Left renal pelvis (tissue), 4 donors: ENCODE results near the gene EFHD2. TPM values are rescaled to one million over a fixed set of nuclear protein-coding genes. Genes with fewer than 3 reads are reported as not detected.
"Not testable (repeated sequence)": the region's sequence is repeated elsewhere in the genome, so short reads cannot be mapped to it uniquely, and the experiment has no call there.

Experiments used
- DNase-seq, 4 donors: peaks; one replicate each; pipeline ENCODE4 v3.0.0-alpha.2; 2013; ENCODE audit warnings: low read depth in 4 of 4, low spot score in 3 of 4
- polyA plus RNA-seq, 4 donors: library from polyadenylated mRNA; unstranded; fragments of 120-200 nt; gene quantifications; one replicate each; pipeline ENCODE4 v1.2.1, GENCODE V29; 2013; ENCODE audit not compliant: insufficient read length in 4 of 4

Gene EFHD2
- polyA plus RNA-seq, 4 donors: 11.5 to 17.1 (median 14.7) TPM

DNA sequence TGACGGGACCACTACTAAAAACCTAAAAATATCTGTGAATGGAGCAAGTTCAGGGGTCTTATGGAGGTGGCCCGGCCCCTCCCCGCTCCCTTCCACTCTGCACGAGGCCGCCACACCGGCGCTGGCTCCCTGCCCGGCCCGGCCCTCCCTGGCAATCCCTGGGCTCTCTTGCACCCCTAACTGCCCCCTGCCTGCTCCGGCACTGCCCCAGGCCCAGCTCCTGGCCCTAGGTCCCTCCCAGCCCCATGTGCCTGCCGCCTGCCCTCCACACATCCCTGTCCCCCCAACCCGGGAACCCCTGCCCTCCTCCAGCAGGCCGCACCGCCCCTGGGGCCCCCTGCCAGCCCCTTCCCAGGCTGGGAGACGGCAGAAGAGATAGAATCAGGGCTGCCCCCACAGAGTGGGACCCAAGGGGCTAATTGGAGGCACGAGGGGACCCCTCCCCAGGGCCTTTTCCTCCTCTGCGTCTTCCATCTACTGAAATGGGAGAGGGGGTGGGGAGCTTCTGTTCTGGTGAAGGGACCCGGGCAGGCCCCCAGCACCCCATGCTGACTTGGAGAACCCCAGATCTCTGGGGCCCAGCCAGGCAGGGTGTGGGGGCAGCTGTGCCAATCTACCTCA, 19.2 kb downstream of the EFHD2 start:
- DNase-seq: no peak

DNA sequence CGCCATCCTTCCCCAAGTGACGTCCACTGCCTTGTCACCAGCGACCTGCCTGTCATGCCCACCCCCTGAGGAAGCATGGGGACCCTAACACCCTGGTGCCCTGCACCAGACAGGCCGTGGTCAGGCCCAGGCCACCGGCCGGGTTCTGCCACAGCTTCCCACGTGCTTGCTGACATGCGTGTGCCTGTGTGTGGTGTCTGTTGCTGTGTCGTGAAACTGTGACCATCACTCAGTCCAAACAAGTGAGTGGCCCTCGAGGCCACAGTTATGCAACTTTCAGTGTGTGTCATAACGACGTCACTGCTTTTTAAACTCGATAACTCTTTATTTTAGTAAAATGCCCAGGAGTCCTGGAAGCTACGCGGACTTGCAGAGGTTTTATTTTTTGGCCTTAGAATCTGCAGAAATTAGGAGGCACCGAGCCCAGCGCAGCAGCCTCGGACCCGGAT, 20.0 kb downstream of the EFHD2 start:
- DNase-seq: no peak

GRCh38 chr1:15430787-15431570, 21.3 kb downstream of the EFHD2 start:
- DNase-seq: no peak

- no peak for DNase-seq
Measured at GRCh38 chr1:15431571-15431948, 21.9 kb downstream of the EFHD2 start.

GRCh38 chr1:15432324-15432723, 22.6 kb downstream of the EFHD2 start:
- no peak for DNase-seq

DNA sequence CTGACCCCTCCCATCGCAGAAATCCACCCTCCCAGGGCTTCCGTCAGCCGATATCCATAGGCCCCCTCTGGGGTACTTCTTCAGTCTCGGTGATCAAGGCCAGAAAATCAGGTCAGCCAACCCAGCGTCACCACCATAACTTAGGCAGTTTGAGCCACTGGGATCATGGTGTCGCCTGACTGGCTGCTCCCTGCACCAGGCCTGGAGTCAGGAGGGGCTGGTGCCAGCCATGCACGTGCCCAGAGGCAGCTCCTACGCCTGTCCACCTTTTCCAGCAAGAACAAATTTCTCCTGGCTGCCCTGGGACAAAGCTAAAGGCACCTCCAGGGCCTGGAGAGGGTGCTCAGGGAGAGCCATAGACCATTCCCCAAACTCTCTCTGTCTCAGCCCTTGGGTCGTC, 23.8 kb downstream of the EFHD2 start:
- DNase-seq: no peak

DNA sequence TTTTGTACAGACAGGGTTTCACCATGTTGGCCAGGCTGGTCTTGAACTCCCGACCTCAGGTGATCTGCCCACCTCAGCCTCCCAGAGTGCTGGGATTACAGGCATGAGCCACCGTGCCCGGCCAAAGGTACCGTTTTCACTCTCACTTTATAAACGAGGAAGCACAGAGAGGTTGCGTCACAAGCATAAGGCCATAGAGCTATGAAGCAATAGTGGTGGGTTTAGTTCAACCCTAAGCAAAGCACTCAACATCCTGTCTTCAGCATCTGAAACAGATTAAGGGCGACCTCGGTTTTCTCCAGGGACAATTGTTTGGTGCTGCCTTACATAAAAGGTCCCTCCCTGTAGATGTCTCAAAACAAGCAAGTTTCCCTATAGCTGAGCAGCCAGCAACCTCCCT, 25.1 kb downstream of the EFHD2 start:
- DNase-seq: not testable (repeated sequence)

DNA sequence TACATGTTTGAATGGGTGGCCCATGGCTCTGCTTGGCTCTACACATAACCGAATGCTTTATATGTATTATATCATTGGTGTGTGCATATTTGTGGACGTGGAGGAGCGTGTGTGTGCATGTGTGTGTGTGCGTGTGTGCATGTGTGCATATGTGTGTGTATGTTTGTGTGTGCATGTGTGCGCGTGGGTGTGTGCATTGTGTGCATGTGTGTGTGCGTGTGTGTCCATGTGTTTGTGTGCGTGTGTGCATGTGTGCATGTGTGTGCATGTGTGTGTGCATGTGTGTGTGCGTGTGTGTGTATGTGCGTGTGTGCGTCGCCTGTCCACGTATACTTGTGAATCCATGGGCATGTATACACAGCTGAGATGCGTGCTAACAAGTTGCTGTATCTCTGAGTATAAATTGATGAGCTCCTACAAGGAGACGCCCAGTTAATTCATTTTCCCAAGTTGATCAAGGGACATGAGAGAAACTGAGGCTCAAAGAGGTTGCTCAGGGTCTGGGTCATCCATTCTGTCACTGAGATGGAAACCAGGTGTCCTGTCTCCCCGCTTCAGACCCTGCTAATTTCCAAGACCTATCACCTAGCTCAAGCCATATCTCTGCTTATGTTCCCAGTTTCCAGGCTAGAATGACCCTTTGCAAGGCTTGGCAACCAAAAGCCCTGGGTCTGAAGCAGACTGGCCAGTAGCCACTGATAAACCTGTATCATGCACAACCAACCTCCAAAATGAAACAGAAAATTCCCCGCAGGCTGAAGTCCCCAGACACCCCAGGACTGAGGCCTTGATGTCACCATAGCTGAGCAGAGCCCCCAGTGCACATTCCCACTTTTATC, 25.8 kb downstream of the EFHD2 start:
- DNase-seq: no peak

GRCh38 chr1:15436881-15437442, 27.3 kb downstream of the EFHD2 start:
- no peak for DNase-seq

DNA sequence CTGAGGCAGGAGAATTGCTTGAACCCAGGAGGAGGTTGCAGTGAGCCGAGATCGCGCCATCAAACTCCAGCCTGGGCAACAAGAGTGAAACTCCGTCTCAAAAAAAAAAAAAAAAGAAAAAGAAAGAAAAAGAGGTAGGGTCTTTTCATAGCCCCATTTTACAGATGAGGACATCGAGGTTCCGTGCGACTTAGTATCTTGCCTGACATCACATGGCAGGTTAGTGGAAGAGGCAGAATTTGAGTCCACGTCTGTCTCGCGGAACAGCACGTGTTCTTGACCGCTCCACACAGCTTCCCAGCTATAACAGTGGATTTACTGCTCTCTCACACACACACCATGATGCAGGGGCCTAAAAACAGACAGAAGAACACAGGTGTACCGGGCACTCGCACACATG, 29.6 kb downstream of the EFHD2 start:
- DNase-seq: no peak

DNA sequence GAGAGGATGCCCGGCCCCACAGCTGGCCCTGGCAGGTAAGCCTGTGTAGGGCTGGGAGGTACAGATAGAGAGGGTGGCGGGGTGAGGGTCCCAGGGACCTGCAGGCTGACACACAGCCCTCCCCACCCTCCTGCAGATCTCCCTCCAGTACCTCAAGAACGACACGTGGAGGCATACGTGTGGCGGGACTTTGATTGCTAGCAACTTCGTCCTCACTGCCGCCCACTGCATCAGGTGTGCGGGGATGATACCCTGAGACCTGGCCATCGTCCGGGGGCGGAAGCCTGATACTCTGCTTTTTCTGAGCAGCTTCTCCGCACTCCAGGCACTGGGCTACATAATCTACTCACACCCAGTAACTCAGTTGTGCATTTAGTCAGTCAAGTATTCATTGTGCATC, 30.7 kb downstream of the EFHD2 start:
- DNase-seq: no peak

DNA sequence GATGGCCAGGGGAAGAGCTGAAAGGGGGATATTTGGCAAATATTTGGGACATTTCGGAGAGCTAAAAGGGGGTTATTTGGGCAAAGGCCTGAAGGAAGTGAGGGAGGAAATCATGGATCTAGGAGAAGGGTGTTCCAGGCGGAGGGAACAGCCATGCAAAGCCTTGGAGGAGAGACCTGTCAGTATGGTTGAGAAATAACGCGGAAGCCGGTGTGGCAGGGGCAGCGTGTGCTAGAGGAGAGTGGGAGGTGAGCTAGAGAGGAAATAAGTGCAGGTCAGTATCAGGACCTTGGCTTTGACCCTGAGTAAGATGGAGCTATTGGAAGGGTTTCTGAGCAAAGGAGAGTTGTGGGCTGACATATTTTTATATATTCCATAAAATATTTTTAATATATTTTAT, 31.6 kb downstream of the EFHD2 start:
- DNase-seq: no peak

- DNase-seq: no peak
Measured at GRCh38 chr1:15442119-15442518, 32.4 kb downstream of the EFHD2 start.

- no peak for DNase-seq
Measured at GRCh38 chr1:15442759-15443158, 33.1 kb downstream of the EFHD2 start.

DNA sequence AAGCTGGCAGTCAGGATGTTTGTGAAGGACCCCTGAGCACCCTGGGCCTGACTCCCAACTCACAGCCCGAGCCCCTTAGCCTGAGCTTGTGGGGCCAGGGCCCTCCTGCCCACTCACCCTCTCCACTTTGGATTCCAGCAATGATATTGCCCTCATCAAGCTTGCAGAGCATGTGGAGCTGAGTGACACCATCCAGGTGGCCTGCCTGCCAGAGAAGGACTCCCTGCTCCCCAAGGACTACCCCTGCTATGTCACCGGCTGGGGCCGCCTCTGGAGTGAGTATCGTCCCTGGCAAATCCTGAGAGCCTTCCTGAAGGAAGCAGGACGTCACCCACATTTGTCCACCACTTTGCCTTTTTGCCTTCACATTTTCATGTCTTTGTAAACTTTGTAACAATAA, 33.6 kb downstream of the EFHD2 start:
- DNase-seq: no peak

GRCh38 chr1:15444468-15445389, 35.0 kb downstream of the EFHD2 start:
- DNase-seq: no peak

DNA sequence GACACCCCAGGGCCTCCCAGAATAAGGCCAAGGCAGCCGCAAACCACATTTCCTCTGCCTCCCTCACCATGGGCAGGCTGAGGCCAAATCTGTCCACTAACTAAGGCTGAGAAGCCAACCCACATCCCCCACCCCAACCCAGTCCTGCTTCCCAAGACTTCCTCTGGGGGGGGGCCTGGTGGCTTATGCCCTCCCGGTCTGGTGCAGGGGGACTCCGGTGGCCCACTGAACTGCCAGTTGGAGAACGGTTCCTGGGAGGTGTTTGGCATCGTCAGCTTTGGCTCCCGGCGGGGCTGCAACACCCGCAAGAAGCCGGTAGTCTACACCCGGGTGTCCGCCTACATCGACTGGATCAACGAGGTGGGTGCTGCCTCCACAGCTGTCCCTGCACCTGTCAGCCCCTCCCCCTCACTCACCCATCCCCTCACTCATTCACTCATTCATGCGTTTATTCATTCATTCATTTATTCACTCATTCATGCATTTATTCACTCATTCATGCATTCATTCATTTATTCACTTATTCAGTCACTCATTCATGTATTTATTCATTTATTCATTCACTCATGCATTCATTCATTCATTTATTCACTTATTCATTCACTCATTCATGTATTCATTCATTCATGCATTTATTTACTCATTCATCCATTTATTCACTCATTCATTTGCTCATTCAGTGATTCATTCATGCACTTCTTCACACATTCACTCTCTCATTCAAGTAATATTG, 35.9 kb downstream of the EFHD2 start:
- DNase-seq: no peak

GRCh38 chr1:15446212-15446611, 36.5 kb downstream of the EFHD2 start:
- no peak for DNase-seq

DNA sequence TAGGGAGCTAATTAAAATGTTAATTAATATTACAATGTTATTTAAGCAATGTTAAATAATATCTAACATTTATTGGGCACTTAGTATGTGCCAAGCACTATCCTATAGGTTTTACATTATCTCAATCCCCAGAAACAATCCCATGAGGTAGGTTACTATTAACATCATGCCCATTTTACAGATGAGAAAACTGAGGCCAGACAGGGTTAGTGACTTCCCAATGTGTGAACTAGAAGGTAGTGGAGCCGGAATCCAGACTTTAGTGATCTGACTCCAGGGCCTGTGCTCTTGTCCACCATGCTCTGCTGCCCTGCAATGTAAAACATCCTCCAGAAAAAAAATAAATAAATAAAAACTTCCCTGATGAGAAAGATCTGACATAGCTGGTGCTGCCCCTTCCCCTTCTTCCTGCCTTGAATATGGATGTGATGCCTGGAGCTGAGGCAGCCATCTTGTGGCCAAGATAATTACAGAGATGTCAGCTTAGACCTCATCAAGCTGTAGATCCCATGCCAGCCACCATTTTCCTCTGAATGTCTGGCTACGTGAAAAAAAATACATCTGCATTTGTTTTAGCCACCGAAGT, 39.3 kb downstream of the EFHD2 start:
- no peak for DNase-seq
